GM21717 (cell line): ENCODE measurements around the gene SRPRB.
"Not testable (repeated sequence)": the region's sequence is repeated elsewhere in the genome, so short reads cannot be mapped to it uniquely, and the experiment has no call there.

Source experiments
- ATAC-seq: cut with Tn5 transposase; IDR thresholded peaks from one replicate; pipeline ENCODE4 v1.9.1; 2021; ENCODE audit warnings: mild to moderate bottlenecking, moderate library complexity; ENCODE audit not compliant: unreplicated experiment

The SRPRB gene

GRCh38 chr3:133777807-133778568 lies 27.6 kb upstream of the SRPRB start:
- ATAC-seq, result no peak

DNA sequence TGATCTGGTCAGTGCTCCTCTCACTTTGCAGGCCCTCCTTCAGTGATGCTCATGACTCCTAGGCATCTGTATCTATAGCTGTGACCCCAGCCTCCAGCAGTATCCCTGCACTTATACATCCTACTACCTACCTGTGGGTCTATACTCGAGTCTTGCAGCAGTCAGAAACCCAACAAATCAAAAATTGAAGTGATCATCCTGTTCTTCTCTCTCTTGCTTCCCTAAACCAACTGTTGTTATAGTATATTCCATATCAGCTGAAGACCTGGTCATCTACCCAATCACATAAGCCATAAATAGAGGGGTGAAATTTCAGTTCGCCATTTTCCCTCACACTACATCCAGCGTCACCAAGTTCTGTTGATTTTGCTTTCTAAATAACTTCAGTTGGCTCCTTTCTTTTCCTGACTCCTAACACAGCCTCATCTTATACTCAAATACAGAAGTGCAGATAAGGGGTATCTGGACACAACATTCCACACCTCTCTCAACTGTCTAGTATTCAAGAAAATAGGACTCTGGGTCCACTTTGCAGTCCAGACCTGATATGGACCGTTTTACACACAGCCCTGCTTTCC lies 25.9 kb upstream of the SRPRB start:
- ATAC-seq, result no peak

- ATAC-seq, result not testable (repeated sequence)
These were observed 24.9 kb upstream of the SRPRB start for GRCh38 chr3:133780756-133781155.

GRCh38 chr3:133781570-133781969 lies 24.0 kb upstream of the SRPRB start:
- no peak for ATAC-seq

GRCh38 chr3:133782454-133782853 lies 23.2 kb upstream of the SRPRB start:
- no peak for ATAC-seq

DNA sequence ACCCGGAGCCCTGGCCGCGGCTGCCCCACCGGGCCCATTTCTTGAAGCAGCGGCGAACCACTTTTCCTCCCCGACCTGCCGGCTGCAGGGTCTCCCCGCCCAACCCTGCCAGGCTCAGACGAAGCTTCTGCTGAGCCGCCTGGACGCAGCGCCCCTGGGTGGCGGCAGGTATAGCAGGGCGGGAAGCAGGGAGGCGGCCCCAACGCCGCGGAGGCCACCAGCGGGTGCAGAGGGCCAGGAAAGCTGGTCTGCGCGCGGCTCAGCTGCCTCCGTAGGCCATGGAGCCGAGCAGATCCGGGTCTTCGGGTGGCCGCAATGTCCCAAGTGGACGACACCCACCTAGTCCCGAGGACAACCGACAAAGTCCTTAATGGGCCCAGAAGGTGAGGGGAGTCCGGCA lies 21.9 kb upstream of the SRPRB start:
- ATAC-seq, result no peak

- no peak for ATAC-seq
These were observed 17.6 kb upstream of the SRPRB start for GRCh38 chr3:133788024-133788423.

- no peak for ATAC-seq
These were observed 13.3 kb upstream of the SRPRB start for GRCh38 chr3:133792171-133792763.

- no peak for ATAC-seq
These were observed 8.1 kb upstream of the SRPRB start for GRCh38 chr3:133797396-133798105.

DNA sequence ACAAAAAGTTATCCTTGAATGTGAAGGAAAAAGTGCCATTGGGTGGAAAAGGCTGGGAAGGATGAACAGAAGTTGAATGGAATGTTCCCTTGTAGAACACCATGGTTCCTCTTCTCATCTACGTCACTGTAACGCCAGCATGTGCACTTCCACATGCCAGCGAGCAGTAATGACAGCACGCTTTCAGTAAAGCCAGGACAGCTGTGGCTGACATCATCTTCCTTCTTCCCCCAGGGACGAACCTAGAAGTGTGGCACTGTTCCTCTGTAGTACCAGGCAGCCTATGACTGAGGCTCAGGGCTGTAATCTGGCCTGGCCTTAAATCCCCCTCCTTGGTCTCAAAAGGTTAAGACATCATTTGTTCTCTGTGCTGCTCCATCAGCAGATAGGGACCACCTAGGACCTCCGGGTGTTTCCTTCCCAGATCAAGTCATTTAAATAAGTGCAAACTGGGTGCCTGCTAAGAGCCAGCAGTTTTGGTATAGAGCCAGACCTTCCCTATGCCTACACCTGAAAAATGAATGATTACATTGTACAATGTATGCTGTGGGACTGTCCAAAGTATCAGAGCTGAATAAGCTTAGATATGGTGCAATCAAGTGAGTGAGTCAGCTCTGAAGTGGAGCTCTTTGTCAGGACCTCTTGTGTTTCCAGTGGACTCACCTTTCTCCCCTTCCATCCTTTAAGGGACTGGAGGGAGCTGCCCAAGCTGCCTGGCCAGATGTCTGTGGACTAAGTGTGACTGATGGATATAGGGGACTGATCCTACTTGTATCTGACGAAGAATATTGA lies 5.6 kb upstream of the SRPRB start:
- no peak for ATAC-seq

GRCh38 chr3:133803469-133803868 lies 2.1 kb upstream of the SRPRB start:
- ATAC-seq, result no peak

- ATAC-seq, result no peak
These were observed 719 bp upstream of the SRPRB start for GRCh38 chr3:133804896-133805295.

- ATAC-seq, result no peak
These were observed 272 bp upstream of the SRPRB start for GRCh38 chr3:133805384-133805701.

- ATAC-seq, result no peak
These were observed 7.3 kb downstream of the SRPRB start for GRCh38 chr3:133812872-133813271.

DNA sequence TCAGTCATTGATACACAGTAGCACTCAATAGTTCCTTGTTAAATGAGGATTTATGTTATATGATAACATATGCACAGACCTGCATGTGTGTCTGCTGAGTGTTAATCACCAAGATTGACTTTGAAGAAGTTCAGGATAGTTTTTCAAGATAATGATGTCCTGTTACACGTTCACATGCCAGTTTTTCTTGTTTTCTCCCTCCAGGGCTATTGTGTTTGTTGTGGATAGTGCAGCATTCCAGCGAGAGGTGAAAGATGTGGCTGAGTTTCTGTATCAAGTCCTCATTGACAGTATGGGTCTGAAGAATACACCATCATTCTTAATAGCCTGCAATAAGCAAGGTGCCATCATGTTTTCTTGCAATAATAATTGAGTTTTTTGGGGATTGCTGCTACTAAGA lies 9.8 kb downstream of the SRPRB start:
- no peak for ATAC-seq

DNA sequence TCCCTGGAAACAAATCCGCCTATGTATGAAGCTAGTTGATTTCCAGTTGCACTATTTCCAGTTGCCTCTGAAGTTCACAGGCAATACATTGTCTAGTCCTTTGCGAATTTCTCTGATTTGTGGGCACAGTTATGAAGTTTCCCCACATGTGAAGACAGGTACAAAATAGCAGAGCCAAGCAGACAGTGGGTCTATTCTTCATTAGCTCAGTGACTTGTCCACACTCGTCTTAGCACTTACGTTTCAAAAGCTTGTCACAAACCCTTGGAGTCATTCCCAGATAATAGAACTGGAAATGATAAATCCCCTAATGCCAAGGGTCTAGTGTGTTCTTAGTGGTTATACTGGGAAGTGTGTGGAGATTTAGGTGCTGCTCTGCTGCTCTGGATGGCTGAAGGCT lies 14.5 kb downstream of the SRPRB start:
- no peak for ATAC-seq

- no peak for ATAC-seq
These were observed 15.5 kb downstream of the SRPRB start for GRCh38 chr3:133820889-133821675.

DNA sequence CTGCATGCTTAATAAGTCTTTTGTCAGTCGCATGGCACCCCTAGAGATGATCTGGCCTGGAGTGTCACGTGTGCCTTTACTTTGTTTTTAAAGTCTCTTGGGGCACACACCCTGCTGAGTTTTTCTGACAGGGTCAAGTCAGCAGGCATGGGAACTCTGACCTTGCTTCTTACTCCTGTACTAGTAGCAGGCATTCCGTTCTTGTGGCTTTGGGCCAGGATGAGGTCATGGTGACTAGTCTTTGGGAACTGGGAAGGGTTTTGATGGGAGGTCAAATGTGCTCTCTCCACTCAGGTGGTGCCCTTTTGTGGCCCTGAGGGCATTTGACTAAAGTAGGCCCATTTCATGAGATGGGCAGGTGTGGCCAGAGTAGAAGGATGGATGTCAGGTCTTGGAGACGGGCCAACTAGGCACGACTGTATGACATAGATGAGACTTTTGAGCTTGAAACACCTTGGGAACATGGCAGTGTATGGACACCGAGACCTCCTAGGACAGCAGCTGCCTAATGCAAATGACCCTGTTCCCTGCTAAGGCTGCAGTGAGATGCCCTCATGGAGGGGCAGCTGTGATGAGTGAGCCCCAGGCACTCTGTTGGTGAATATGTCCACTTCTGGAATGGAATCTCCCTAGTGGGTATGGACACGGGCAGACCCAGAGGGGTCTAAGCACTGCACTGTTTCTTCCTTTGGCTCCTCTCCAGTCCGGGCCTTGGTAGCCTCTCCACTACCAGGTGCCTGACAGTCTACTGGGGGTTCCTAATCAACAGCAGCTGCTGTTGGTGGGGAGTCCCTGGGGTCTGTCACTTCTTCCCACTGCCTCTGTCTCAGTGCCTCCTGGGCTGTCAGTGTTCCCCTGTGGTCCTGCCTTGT lies 16.4 kb downstream of the SRPRB start:
- ATAC-seq, result no peak

DNA sequence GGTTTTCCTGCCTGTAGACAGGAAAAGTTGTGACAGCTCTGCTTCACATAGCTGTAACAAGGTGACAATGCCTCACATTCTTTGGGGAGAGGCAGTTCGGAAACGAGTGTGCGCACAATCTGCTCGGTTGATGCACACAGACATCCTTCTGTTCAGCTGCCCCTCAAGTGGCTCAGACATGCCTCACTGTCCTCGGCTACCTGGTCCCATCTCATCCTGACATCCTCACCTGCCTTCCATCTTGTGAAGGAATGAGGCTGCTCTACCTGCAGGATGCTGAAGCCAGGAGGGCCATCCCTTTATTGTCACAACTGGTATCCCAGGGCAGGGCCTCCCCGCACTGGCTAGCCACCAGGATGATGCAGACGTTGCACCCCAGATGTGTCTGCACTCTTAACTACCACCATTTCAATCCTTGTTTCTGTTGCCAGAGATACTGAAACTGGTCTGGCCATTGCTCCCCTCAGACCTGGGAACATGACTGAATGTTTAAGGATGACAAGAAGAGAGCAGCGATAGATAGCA lies 19.4 kb downstream of the SRPRB start:
- ATAC-seq, result no peak
